HG03469 (cell line): Measurements from ENCODE around the gene MTHFD1.
A peak's percentile ranks its signal among the peaks of the same experiment; 100 is the strongest.

ENCODE experiments used
- ATAC-seq: cut with Tn5 transposase; IDR thresholded peaks from one replicate; pipeline ENCODE4 v1.9.1; 2021; ENCODE audit warnings: mild to moderate bottlenecking, moderate library complexity, moderate number of reproducible peaks; ENCODE audit not compliant: unreplicated experiment

MTHFD1 gene

DNA sequence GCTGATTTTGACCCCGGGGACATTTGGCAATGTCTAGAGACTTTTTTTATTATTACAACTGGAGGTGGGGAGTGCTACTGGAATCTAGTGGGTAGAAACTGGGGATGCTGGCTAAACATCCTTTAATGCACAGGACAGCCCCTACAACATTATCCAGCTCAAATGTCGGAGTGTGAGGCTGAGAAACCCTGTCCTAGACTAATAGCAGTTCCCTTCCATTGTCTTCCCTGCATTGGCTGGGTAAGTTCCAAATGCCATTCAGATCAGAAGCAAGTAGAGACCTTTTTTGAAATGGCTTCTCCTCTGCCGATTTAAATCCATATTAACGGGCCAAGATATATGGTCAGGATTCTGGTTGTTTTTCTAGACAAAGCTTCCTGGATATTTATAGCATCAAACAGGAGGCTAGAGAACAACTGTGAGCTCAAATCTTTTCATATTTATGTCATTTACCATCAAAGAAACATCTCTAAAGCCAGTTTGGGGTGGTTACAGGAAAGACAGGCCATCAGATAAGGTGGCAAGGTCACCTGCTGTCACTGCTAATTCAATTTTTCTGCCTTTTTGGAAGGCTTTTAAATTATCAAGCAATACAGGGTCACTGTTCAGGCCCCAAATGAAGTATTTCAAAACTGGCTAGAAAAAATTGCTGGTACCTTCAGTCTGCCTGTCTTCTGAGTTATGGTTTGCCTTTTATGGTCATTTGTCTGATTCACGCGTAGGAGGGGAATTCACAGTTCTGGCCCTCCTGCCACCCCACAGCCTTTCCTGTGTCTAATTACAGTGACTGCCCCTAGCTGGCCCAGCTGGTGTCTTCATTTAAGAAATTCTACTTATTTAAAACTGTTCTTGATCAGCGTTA lies 57.1 kb downstream of the MTHFD1 start:
- ATAC-seq: peak; percentile 84

GRCh38 chr14:64447876-64448670 lies 59.9 kb downstream of the MTHFD1 start:
- ATAC-seq: no peak

GRCh38 chr14:64450255-64450654 lies 62.1 kb downstream of the MTHFD1 start:
- ATAC-seq: no peak

GRCh38 chr14:64454671-64455070 lies 66.5 kb downstream of the MTHFD1 start:
- no peak for ATAC-seq

- no peak for ATAC-seq
These were observed 71.4 kb downstream of the MTHFD1 start for GRCh38 chr14:64459405-64460136.

DNA sequence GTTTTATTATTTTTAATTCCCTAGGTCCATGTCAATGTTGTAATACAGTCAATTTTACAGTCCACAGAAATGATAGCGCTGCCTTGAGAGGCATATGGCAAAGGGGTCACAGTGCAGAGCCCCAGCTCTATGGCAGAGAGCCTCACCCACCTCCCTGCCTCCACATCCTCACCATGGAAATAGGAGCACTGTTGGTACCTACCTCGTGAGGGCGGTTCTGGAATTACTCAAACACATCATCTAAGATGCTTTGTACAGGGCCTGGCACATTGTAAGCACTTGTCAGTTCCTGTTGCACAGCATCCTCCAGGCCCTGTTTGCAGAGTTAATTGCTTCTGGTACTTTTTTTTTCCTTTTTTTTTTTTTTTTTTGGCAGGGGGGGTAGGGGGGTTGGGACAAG lies 73.1 kb downstream of the MTHFD1 start:
- ATAC-seq: no peak

DNA sequence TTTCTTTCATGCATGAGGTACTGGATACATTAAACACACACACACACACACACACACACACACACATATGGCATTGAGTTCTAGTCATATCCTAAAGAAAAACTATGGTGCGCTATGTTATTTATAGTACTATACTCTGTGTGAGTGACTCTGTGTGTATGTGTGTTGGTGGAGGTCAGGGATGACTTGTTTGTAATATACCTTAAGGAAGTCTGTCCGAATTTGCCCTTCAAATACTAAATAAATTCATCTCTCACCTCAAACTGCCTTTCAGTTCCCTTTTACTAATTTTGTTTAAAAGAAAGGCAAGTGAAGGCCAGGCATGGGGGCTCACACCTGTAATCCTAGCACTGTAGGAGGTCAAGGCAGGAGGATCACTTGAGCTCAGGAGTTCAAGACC lies 75.0 kb downstream of the MTHFD1 start:
- ATAC-seq: peak; percentile 47

- no peak for ATAC-seq
These were observed 75.7 kb downstream of the MTHFD1 start for GRCh38 chr14:64463873-64464272.

GRCh38 chr14:64464651-64465050 lies 76.5 kb downstream of the MTHFD1 start:
- ATAC-seq: no peak

DNA sequence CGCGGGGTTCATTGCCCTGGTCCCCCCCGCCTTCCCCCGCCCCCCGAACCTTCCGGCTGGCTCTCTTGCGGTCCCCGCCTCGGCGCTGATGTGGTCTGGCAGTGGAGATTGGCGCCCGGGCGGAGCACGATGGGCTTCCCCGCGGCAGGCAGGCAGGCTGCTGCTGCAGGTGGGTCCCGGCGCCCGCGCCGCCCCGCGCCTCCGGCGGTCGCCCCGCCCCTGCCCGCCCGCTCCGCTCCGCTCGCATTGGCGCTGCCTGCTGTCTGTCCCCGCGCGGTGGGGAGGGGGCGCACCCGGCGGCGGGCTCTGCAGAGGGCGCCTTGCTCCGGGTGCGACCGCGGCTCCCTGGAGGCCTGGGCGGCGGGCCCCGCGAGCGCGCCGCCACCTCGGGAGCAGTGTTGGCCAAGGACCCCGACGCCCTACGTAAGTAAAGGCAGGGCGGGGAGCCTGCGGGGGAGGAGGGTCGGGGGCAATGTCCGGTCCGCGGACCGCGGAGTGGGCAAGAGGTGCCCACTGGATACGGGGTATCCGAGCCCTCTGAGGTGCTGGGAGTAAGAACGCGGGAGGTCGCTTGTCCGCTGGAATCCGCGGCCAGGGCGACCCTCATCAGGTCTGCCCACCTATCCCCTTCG lies 77.2 kb downstream of the MTHFD1 start, which contains the start of gene AKAP5:
Gene AKAP5 (plus strand): TSS at position 309 of the 632 bp plus-strand sequence. CDS start 2,896 bp downstream, outside the sequence.
- peak; percentile 42 for ATAC-seq

DNA sequence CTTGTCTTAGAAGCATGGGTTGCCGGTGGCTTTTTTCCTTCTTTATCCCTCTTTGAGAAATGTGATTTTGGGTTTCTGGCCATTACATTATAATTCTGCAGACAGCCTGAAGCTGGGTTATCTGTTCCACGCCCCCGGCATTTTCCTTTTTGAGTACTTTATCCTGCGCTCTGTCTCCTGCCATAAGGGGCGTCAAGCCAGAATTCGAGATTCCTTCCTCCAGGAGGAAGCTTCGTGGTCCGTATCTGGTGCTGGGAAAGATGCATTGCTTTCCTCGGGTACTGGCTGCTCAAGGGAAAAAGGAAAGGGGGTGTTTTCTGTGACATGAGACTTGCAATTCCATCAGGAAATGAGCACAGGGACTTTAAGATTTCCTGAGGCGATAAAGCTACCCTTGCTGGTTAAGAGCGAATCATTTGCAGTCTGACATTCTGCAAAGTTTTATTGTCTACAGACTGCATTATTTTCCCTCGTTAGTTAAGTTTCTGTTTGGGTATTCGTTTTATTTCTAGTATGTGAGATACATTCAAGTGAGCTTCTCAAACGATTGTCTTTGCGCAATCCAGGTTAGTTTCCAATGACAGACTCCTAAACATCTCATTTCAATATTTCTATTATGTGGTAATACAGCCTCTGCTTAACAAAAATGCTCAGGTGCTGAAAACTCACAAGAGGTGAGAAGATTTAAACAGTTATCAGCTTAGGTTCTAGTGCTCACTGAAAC lies 77.8 kb downstream of the MTHFD1 start:
- no peak for ATAC-seq

DNA sequence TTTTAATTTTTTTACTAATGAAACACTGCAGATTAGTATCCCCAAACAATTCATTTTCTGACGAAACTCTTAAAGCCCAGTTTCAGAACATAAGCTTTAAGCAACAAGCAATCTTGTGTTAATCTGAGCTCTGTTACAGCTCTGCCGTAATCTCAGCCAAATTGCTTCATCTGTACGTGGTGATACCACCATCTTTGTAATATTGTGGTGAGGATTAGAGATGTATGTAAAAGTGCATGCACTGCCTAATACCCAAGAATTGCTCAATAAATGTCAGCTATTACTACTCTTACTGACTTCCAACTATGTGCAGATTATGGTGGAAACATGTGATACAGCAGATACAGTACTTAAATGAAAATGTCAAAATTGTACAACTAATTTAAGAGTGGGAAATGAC lies 78.9 kb downstream of the MTHFD1 start:
- no peak for ATAC-seq

- ATAC-seq: no peak
These were observed 79.4 kb downstream of the MTHFD1 start for GRCh38 chr14:64467566-64467965.

GRCh38 chr14:64468451-64468850 lies 80.3 kb downstream of the MTHFD1 start:
- no peak for ATAC-seq

- no peak for ATAC-seq
These were observed 85.9 kb downstream of the MTHFD1 start for GRCh38 chr14:64474041-64474440.

DNA sequence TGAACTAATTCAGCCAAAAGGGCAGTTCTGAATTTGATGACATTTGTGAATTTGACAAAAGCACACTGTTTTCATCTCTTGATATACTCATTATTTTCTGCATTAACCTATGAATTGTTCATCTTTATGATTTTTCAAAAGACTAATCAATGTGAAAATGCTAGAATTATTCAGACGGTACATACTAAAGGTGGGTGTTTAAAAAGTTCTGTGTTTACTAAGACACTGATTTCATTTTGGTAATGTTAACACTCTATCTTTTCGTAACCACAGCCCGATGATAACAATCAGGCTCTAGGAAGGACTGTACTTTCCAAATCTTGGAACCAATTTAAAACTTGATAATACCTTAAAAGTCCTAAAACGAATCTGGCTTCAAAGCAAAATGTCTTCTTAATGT lies 86.5 kb downstream of the MTHFD1 start:
- no peak for ATAC-seq

DNA sequence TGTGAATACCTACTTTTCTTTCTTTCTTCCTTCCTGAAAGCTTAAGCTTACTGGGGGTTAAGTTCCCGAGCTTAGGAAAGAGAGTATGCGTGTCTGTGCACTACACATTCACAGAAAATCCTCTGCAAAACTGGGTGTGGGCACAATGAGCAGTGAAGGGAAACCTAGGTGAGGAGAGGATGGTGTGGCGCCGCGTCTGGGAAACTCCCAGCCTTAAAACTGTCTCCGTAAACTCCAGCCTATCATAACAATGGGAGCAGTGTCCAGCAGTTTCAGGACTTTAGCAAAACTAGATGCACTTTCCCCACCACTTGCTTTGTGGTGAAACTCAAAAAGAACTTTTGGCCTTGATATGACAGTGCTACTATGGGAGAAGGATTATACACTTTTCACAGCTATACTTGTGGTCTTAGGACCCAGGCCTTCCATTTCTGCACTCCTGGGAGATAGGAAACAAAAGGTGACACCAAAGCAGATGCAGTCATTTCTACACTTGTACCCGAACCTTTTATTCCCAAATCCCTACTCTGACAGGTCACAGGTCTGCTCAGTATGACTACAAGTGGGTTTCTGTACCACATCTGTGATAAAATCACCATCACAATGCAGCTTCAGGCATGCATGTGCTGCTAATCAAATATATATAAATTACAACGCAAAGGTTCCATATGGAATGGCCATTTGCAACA lies 87.6 kb downstream of the MTHFD1 start:
- no peak for ATAC-seq

DNA sequence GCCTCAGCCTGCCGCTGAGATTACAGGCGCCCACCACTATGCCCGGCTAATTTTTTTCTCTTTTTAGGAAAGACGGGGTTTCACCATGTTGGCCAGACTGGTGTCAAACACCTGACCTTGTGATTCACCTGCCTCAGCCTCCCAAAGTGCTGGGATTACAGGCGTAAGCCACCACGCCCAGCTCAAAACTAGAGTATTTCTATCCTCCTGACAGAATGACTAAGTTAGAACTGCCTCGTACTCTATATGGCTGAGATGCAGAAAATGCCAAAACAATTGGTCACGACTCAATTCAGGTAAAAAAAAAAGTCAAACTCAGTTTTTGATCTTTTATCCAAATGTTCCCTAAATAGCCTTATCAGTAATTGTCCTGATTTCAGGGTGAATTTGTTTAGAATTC lies 88.3 kb downstream of the MTHFD1 start:
- no peak for ATAC-seq

- no peak for ATAC-seq
These were observed 90.6 kb downstream of the MTHFD1 start for GRCh38 chr14:64478634-64479250.
